Hepatocyte (in vitro differentiated cells): ENCODE measurements around the gene LRRC27.

Experiments
- CTCF ChIP-seq: fragments of 200-600 bp; sonication (generic); IDR thresholded peaks from 2 replicates; pipeline ENCODE4 v1.5.1; 2016; ENCODE audit warnings: antibody characterized with exemption, mild to moderate bottlenecking; ENCODE audit not compliant: poor library complexity
- EZH2 ChIP-seq: fragments of 200-600 bp; sonication (generic); IDR thresholded peaks from 2 replicates; pipeline ENCODE4 v1.6.1; 2016; ENCODE audit warnings: antibody characterized with exemption, mild to moderate bottlenecking, borderline replicate concordance

- TF ChIP-seq CTCF (no peak), EZH2 (no peak)
Observed at GRCh38 chr10:132290631-132291030, 41.4 kb upstream of the LRRC27 start.
